ENCODE measurements around the gene NR5A2.

The NR5A2 gene

DNA sequence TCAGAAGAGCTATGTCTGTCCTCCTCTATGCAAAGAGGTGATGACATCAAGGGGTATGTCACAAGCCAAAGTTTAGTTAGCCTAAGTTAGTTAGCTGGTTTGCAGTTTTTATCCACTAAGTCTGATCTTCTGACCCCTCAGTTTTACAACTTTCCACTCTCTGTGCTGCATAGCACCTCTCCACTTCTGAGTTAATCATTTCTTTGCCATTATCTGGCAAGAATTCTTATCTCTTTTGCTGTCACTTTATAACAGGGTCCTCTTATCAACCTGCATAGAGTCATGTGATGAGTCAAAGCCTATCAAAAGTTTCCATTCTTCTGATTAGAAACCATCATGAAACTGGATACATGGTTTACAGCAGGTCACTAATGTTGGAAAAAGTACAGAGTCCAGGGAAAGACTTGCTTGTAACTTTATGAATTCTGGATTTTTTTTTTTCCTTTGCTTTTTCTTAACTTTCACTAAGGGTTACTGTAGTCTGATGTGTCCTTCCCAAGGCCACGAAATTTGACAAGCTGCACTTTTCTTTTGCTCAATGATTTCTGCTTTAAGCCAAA lies at the start of gene NR5A2:
Gene NR5A2, plus strand, starts transcription at position 447 of the 560 bp plus-strand sequence. CDS start 138 bp downstream, outside the sequence.
- no peak for DNase-seq

- DNase-seq: no peak
Measured at GRCh38 chr1:199978408-199978940, 49.0 kb upstream of the NR5A2 start.

- no peak for DNase-seq
Measured at GRCh38 chr1:199979071-199979470, 48.4 kb upstream of the NR5A2 start.

DNA sequence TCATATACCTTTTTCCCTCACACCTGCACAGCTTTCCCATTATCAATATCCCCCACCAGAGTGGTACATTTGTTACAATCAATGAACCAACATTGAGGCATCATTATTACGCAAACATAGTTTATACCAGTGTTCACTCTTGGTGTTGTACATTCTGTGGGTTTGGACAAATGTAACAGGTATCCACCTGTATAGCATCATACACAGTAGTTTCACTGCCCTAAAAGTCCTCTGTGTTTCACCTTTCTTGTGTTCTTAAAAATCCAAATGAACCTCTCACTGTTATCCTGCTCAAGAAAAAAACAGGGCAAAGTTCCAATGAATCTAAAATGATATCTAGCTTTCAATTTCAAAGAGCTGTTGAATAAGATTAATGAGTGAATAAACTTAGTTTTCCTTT lies 45.9 kb upstream of the NR5A2 start:
- no peak for DNase-seq

- DNase-seq: no peak
Measured at GRCh38 chr1:199982606-199983005, 44.9 kb upstream of the NR5A2 start.

GRCh38 chr1:199983531-199983930 lies 44.0 kb upstream of the NR5A2 start:
- DNase-seq: no peak

GRCh38 chr1:199995096-199995685 lies 32.3 kb upstream of the NR5A2 start:
- no peak for DNase-seq

- DNase-seq: no peak
Measured at GRCh38 chr1:200005165-200005564, 22.3 kb upstream of the NR5A2 start.

DNA sequence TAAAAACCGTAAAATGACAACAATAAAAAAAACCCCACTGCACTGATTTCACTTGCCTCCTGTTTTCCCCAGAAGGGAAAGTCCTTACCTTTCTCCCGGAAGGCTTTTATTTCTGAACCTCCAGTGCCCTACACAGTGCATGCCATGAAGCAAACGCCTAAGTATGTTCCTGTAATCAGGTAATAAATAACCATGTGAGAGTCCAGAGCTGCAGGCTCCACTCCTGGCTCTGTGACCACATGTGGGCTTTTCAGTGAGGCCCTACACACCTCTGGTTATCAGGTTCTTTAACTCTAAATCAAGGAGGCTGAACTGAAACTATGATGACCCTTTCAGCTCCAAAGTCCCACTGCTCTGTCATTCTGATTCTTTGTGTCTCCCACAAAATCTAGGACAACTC lies 20.8 kb upstream of the NR5A2 start:
- no peak for DNase-seq

DNA sequence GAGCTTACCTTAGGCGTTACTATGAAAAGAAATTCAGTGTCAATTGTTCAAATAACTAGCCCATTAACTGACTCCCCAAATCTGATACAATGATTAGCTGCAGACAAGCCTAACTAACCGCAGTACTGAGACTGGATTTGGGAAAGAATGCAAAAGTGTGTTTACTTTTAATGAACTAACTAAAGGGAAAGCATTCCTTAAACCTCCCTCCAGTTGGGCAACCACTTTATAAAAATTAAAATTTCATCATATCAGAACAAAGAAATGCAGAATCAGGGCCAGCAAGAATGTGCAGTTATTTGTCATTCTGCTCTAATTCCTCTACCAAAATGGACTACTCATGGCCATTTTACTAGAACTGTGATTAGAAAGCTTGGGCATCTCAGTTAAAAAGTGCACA lies 11.7 kb upstream of the NR5A2 start:
- no peak for DNase-seq

GRCh38 chr1:200021577-200022238 lies 5.8 kb upstream of the NR5A2 start:
- DNase-seq: no peak

DNA sequence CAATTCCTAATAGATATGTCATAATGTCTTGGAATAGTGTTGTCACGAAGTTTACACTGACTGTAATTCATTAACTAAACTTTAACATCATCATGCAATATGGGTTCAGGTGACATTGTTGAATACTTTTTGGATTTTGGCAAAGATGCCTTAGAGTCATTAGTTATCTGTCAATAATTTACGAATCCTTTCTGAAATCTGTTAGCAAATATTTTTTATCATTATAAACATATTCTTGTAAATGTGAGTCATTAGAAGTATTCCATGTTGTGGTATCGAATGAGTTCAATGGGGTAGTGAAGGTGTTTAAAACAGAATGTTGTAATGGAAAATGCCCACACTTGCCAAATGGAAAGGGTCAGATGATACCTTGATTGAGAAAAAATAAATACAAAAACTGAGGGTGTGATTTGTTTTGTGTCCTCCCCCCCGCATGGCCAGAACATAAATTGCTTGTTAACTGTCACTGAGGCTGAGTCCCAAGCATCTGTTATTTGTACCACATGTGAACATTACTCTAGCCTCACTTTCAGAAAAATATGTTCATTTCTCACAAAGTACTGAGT lies 5.2 kb upstream of the NR5A2 start:
- no peak for DNase-seq

- DNase-seq: no peak
Measured at GRCh38 chr1:200028586-200029034, 1.1 kb downstream of the NR5A2 start.

DNA sequence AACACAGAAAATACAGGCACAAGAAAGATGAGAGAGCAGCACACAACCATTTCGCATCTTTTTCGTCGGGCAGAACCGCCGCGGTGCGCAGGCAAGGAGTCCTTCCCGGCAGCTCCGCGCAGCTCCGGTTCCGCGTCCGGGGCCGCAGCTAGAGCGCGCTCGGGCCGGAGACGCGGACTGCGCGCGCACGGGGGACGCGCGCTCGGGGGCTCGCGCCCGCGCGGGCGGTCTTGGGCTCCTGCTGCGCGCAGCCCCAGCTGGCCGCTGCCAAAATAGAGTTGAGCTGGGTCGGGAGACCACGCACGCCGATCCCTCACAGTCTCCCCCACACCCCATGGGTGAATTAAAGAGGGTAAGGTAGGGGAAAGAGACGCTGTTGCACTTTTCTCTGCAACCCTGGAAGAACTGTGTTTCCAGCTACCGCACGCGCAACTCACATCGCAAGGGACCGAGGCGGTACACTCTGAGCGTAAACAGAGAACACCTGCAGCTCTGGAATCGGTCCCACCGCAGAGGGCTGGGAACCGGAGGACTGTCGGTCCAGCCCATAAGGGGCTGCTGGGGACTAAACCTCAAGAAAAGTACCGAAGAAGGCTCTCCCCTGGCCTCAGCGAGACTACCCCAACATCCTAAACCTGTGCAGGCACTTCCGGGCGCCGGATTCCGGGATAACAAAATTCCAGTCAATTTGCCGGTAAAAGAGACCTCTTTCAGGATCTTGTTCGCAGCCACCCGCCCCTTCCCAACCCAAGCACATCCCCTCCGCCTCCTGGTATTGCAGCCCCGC lies 1.7 kb downstream of the NR5A2 start:
- peak; percentile 19 to 48 for DNase-seq

GRCh38 chr1:200029822-200030152 lies 2.3 kb downstream of the NR5A2 start:
- DNase-seq: no peak

- DNase-seq: no peak
Measured at GRCh38 chr1:200030791-200031190, 3.3 kb downstream of the NR5A2 start.

GRCh38 chr1:200033511-200034261 lies 6.2 kb downstream of the NR5A2 start:
- DNase-seq: no peak

- DNase-seq: no peak
Measured at GRCh38 chr1:200034262-200034557, 6.7 kb downstream of the NR5A2 start.

- no peak for DNase-seq
Measured at GRCh38 chr1:200034761-200035396, 7.4 kb downstream of the NR5A2 start.

DNA sequence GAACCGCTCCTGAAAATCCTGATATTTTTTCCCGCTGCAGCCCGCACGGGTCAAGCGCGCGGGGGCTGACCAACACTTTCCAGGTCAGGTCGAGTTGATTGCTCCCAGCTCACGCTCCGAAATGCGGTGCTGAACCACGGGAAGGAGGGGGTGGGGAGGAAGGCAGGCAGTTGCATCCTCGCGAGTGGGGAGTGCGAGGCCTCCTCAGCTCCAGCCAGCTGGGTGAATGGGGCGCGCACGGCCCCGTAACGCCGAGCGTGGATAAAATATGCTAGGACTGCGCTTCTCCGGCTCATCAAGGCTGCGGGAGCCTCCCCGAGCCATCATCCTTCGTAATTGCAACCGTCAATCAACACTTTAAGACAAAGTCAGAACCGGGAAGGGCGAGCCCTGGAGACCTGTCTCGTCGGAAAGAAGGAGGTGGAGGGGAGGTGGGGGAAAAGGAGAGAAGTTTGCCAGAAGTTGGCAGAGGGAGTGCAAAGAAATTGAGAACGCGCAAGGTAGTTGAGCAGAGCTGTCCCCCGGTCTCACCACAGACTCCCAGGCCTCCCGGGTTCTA lies 8.0 kb downstream of the NR5A2 start:
- no peak for DNase-seq

DNA sequence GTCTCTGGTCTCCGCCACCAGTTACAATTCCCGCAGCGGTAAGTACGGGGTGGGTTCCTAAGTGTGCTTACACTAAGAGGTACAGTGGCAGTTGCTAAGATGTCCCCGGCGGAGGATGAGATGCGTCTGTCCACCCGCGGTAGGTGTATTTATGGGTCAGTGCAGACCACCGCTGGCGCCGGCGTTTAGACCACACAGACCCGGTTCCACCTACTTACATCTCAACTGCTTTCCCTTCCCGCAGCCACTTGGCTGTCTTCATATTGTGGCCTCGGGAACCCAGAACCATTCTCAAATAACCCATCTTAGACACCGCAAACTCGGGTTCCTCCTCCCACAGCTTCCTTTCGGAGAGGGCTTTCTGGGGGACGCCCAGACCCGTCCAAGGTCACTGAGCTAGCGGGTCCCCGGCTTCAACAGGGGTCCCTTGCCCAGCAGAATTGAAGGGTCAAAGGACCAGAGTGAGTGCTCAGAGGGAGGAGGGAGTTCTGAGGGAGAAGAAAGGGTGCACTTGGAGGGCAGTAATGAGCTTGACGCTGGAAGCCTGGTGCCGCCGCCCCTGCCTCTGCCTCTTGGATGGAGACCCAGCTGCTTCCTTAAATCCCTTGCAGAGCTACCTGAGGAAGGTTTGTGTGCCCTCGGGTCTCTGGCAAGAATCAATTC lies 8.6 kb downstream of the NR5A2 start:
- DNase-seq: no peak
